Calu3 (cell line): ENCODE results near the gene VSTM1. TPM values are rescaled to one million over a fixed set of nuclear protein-coding genes. Genes with fewer than 3 reads are reported as not detected.

Source experiments
- BruUV-seq: library from RNA; stranded (reverse); fragments of 400-500 nt; replicated peaks from 2 replicates; lab custom pipeline; 2021; lab: Mats Ljungman, UMichigan
- CTCF ChIA-PET: fragments of 300-600 bp; sonication (Branson Sonifier 250); formaldehyde crosslinking; loops from one replicate; lab custom pipeline; 2022; ENCODE audit warnings: antibody characterized with exemption; lab: Charles Lee
- DNase-seq: peaks from one replicate; pipeline ENCODE4 v3.0.0; 2022
- H3K27ac Mint-ChIP-seq: one replicate; pipeline ENCODE4 v1.8.0; 2022; ENCODE audit warnings: mixed read lengths; ENCODE audit not compliant: unreplicated experiment
- H3K27me3 Mint-ChIP-seq: one replicate; pipeline ENCODE4 v1.8.0; 2022; ENCODE audit warnings: mixed read lengths; ENCODE audit not compliant: unreplicated experiment
- H3K36me3 Mint-ChIP-seq: one replicate; pipeline ENCODE4 v1.8.0; 2022; ENCODE audit warnings: mild to moderate bottlenecking, moderate library complexity, mixed read lengths; ENCODE audit not compliant: insufficient read depth, unreplicated experiment
- H3K4me1 Mint-ChIP-seq: one replicate; pipeline ENCODE4 v1.8.0; 2022; ENCODE audit warnings: mild to moderate bottlenecking, low read depth, mixed read lengths; ENCODE audit not compliant: unreplicated experiment
- H3K4me3 Mint-ChIP-seq: one replicate; pipeline ENCODE4 v1.8.0; 2022; ENCODE audit warnings: mild to moderate bottlenecking, low read depth, moderate library complexity, mixed read lengths; ENCODE audit not compliant: unreplicated experiment
- H3K9me3 Mint-ChIP-seq: one replicate; pipeline ENCODE4 v1.8.0; 2022; ENCODE audit warnings: low read depth, mixed read lengths; ENCODE audit not compliant: unreplicated experiment
- intact Hi-C: fragments of 100-400 bp; cut with micrococcal nuclease; formaldehyde crosslinking; loops from one replicate; pipeline ENCODE4 v1.10.0; 2022; ENCODE audit not compliant: unreplicated experiment
- total RNA-seq: library from RNA; stranded (reverse); gene quantifications from 2 replicates; pipeline ENCODE4 v1.2.3, GENCODE V29; 2022
- TF ChIP-seq, protein P1 (sequence below): fragments of 200-600 bp; IDR thresholded peaks from one replicate; pipeline ENCODE4 v1.8.0; 2022; ENCODE audit warnings: antibody characterized with exemption; ENCODE audit not compliant: unreplicated experiment

VSTM1 gene
- total RNA-seq, 1 experiment from 2014 or later: not detected

DNA sequence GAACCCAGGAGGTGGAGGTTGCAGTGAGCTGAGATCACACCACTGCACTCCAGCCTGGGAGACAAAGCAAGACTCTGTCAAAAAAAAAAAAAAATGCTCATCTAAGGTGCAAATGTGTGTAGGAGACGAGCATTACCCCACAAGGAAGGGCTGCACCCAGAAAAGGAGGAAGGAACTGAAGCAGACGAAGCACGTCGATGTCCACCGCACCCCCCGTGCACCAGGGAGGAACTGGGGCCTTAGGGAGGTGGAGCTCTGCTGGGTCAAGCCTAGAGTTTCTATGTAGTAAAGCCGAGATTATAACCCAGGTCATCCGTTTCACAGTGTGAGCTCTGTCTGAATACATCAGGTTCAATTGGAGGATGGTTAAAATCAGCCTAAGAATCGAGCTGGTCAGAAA is 1.1 kb downstream of the VSTM1 start:
- Mint-ChIP-seq H3K27me3 (peaks cover 29% of the 10 kb centered on the region), H3K4me3 (no peak overlapping the region), H3K9me3 (no peaks in the 10 kb centered on the region), H3K27ac (no peak overlapping the region), H3K36me3 (no peaks in the 10 kb centered on the region), H3K4me1 (no peaks in the 10 kb centered on the region)
- DNase-seq: no peak
- no TSS peak for BruUV-seq
- intact Hi-C loops: no loop called here
- TF ChIP-seq, protein P1, sequence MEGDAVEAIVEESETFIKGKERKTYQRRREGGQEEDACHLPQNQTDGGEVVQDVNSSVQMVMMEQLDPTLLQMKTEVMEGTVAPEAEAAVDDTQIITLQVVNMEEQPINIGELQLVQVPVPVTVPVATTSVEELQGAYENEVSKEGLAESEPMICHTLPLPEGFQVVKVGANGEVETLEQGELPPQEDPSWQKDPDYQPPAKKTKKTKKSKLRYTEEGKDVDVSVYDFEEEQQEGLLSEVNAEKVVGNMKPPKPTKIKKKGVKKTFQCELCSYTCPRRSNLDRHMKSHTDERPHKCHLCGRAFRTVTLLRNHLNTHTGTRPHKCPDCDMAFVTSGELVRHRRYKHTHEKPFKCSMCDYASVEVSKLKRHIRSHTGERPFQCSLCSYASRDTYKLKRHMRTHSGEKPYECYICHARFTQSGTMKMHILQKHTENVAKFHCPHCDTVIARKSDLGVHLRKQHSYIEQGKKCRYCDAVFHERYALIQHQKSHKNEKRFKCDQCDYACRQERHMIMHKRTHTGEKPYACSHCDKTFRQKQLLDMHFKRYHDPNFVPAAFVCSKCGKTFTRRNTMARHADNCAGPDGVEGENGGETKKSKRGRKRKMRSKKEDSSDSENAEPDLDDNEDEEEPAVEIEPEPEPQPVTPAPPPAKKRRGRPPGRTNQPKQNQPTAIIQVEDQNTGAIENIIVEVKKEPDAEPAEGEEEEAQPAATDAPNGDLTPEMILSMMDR: no peak
- CTCF ChIA-PET: no interaction called here

DNA sequence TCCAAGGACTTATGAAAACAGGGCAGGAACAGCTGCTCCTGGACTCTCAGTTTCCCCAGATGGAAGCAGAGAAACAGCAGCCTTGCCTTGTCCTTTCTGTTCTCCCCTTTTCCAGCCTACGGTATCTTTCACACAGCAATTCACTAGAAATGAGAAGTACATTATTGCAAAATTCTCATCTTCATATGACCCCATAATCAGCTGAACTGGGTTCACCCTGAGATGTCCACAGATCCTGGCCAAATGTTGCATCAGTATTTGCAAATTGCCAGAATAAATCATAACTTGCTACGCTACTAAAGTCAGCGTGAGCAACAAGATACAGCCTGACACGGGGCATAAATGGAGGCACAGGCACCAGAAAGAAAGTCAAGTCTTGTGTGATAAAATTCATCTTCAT is 16.1 kb downstream of the VSTM1 start:
- Mint-ChIP-seq H3K4me1 (no peaks in the 10 kb centered on the region), H3K4me3 (no peak overlapping the region), H3K9me3 (no peaks in the 10 kb centered on the region), H3K27me3 (peaks cover 60% of the 10 kb centered on the region), H3K36me3 (no peaks in the 10 kb centered on the region), H3K27ac (no peak overlapping the region)
- CTCF ChIA-PET: no interaction called here
- TF ChIP-seq, protein P1: no peak
- DNase-seq: no peak
- BruUV-seq: no TSS peak
- intact Hi-C loops: no loop called here

DNA sequence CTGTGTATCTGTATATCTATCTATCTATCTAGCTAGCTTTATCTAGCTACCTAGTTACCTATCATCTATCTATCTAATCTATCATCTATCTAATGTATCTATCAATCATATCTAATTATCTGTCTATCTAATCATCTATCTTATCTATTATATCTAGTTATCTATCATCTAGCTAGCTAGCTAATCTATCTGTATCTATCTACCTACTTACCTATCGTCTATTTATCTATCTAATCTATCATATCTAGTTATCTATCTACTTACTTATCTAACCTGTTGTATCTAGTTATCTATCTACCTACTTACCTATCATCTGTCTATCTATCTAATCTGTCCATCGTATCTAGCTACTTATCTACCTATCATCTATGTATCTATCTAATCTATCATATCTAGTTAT is 17.9 kb downstream of the VSTM1 start:
- H3K4me1 Mint-ChIP-seq: no peaks in the 10 kb centered on the region

DNA sequence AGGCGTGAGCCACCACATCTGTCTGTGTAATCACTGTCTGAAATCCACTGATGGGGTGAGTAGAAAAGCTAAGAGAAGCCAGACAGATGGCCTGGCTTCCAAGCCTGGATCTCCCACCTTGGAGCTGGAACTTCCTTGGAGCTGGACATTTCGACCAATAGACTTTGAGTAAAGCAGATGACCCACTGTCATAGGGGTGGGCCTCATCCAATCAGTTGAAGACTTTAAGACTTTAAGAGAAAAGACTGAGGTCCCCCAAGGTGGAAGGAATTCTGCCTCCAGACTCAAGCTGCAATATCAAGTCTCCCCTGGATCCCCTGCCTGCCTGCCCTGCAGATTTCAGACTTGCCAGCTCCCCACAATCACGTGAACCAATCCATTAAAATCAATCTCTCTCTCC is 20.7 kb downstream of the VSTM1 start:
- intact Hi-C loops: no loop called here
- TF ChIP-seq, protein P1: no peak
- Mint-ChIP-seq H3K27me3 (peaks cover 52% of the 10 kb centered on the region), H3K4me3 (no peak overlapping the region), H3K36me3 (no peaks in the 10 kb centered on the region), H3K9me3 (no peaks in the 10 kb centered on the region), H3K4me1 (no peaks in the 10 kb centered on the region), H3K27ac (no peak overlapping the region)
- CTCF ChIA-PET: interaction anchor here (1.3 kb wide), 1 partner anchor 12 kb away, joined by 5 read pairs; no protein-coding TSS in a partner anchor
- no TSS peak for BruUV-seq
- DNase-seq: no peak

More for the DNA sequence above, 17.9 kb downstream of the VSTM1 start:
- Mint-ChIP-seq H3K4me3 (no peak overlapping the region), H3K36me3 (no peaks in the 10 kb centered on the region), H3K9me3 (no peaks in the 10 kb centered on the region), H3K27ac (no peak overlapping the region), H3K27me3 (peaks cover 69% of the 10 kb centered on the region)
- TF ChIP-seq, protein P1: no peak
- BruUV-seq: no TSS peak
- no peak for DNase-seq
- CTCF ChIA-PET: interaction anchor here (0.8 kb wide), 1 partner anchor 16 kb away, joined by 4 read pairs; no protein-coding TSS in a partner anchor
- intact Hi-C loops: no loop called here
